Prostate gland (tissue), 2 donors: ENCODE measurements around the gene F2R. TPM values are rescaled to one million over a fixed set of nuclear protein-coding genes. Genes with fewer than 3 reads are reported as not detected.

Experiments
- DNase-seq: peaks from one replicate; pipeline ENCODE4 v3.0.0-alpha.2; 2019; ENCODE audit warnings: low spot score
- H3K27ac ChIP-seq, 2 donors: fragments of 200-600 bp; sonication (generic); 2 replicates each; pipeline ENCODE4 v1.5.1; 2017 to 2019
- H3K27me3 ChIP-seq: fragments of 200-600 bp; sonication (generic); replicated peaks from 2 replicates; pipeline ENCODE4 v1.5.1; 2019; ENCODE audit not compliant: insufficient read depth
- H3K36me3 ChIP-seq, 2 donors: fragments of 200-600 bp; sonication (generic); 1 replicate in 1 of 2; 2 replicates in 1 of 2; pipeline versions ENCODE4 v1.5.1 to v1.8.1; 2017 to 2019
- H3K4me1 ChIP-seq: fragments of 200-600 bp; sonication (generic); replicated peaks from 2 replicates; pipeline ENCODE4 v1.5.1; 2019
- H3K4me3 ChIP-seq, 2 donors: fragments of 200-600 bp; sonication (generic); 2 replicates each; pipeline ENCODE4 v1.5.1; 2017 to 2019
- H3K9me3 ChIP-seq: fragments of 200-600 bp; sonication (generic); 2 replicates; pipeline ENCODE4 v1.5.1; 2017
- POLR2A ChIP-seq: fragments of 450-650 bp; IDR thresholded peaks from one replicate; pipeline ENCODE4 v1.6.1; 2016; ENCODE audit warnings: antibody characterized with exemption, mild to moderate bottlenecking
- POLR2AphosphoS5 ChIP-seq: sonication (generic); formaldehyde crosslinking; IDR thresholded peaks from one replicate; pipeline ENCODE4 v1.6.1; 2017; ENCODE audit warnings: antibody characterized with exemption
- WGBS: methylation state at CpG from one replicate; pipeline ENCODE4 v1.1.5; 2018; 5-methylcytosine and 5-hydroxymethylcytosine counted together
- intact Hi-C: fragments of 100-400 bp; cut with DNase I; formaldehyde crosslinking; loops from one replicate; pipeline ENCODE4 v1.14.2; 2022
- total RNA-seq, 2 donors: library from RNA; depleted of rRNA; stranded (reverse); fragments of >200 nt; gene quantifications; one replicate each; pipeline ENCODE4 v1.1.0, GENCODE V29; 2016
- TF ChIP-seq, protein P1 (sequence below), 4 experiments: fragments of 200-600 bp in 2 of 4; fragments of 450-650 bp in 2 of 4; sonication (generic) in 2 of 4; IDR thresholded peaks; 1 replicate in 3 of 4; 2 replicates in 1 of 4; pipeline ENCODE4 v1.5.1; 2016 to 2019; ENCODE audit warnings: antibody characterized with exemption in 4 of 4, mild to moderate bottlenecking in 2 of 4, moderate library complexity in 2 of 4

F2R gene
- 10 to 100 TPM in 1 of 2 donors, 1 to 10 TPM in 1; 4.1 to 22.3 TPM for total RNA-seq

DNA sequence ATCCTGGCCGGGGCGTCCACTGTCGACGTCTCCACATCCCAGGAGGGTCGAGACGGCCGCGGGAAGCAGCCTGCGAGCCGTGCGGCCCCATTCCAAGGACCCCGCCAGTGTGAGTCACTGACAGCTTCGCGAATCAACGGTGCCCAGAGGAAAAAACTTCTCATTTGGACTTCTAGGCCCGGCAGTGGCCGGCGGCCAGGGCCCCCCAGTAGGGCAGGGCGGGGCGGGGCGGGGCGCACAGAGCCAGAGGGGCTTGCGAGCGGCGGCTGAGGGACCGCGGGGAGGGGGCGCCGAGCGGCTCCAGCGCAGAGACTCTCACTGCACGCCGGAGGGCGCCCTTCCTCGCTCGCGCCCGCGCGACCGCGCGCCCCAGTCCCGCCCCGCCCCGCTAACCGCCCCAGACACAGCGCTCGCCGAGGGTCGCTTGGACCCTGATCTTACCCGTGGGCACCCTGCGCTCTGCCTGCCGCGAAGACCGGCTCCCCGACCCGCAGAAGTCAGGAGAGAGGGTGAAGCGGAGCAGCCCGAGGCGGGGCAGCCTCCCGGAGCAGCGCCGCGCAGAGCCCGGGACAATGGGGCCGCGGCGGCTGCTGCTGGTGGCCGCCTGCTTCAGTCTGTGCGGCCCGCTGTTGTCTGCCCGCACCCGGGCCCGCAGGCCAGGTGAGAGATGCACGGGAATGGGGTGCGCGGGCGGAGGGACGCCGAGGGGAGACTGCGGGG lies at the start of gene F2R:
Gene F2R, plus strand, starts transcription at position 391 of the 720 bp plus-strand sequence. Its CDS starts 182 bp downstream, at position 573.
- peak within 1 kb of the TSS; percentile 62 to 71 for H3K4me3 ChIP-seq
- under 1% methylated on average over 82 of the region's 82 CpGs for WGBS
- intact Hi-C loops = no loop called here
- DNase-seq = peak; percentile 20
- H3K9me3 ChIP-seq = no peaks in the 10 kb centered on the region
- no peaks in the 10 kb centered on the region for H3K27me3 ChIP-seq
- TF ChIP-seq, protein P1, sequence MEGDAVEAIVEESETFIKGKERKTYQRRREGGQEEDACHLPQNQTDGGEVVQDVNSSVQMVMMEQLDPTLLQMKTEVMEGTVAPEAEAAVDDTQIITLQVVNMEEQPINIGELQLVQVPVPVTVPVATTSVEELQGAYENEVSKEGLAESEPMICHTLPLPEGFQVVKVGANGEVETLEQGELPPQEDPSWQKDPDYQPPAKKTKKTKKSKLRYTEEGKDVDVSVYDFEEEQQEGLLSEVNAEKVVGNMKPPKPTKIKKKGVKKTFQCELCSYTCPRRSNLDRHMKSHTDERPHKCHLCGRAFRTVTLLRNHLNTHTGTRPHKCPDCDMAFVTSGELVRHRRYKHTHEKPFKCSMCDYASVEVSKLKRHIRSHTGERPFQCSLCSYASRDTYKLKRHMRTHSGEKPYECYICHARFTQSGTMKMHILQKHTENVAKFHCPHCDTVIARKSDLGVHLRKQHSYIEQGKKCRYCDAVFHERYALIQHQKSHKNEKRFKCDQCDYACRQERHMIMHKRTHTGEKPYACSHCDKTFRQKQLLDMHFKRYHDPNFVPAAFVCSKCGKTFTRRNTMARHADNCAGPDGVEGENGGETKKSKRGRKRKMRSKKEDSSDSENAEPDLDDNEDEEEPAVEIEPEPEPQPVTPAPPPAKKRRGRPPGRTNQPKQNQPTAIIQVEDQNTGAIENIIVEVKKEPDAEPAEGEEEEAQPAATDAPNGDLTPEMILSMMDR (IDR thresholded peaks at IDR 0.05) = peak; percentile 20 to 50 (median 45)
- TF ChIP-seq POLR2AphosphoS5 = no peak
- H3K36me3 ChIP-seq = no peaks in the 10 kb centered on the region
- no peaks in the 10 kb centered on the region for H3K4me1 ChIP-seq
- peak within 1 kb of the TSS; percentile 55 to 68 for H3K27ac ChIP-seq

GRCh38 chr5:76667495-76667894 lies 48.4 kb upstream of the F2R start:
- intact Hi-C loops = no loop called here
- no peaks in the 10 kb centered on the region for H3K9me3 ChIP-seq
- TF ChIP-seq, protein P1 (IDR thresholded peaks at IDR 0.05) = no peak
- no peak for TF ChIP-seq POLR2A
- no peak for TF ChIP-seq POLR2AphosphoS5
- no peak for DNase-seq
- no peaks in the 10 kb centered on the region for H3K27me3 ChIP-seq
- H3K4me1 ChIP-seq = no peaks in the 10 kb centered on the region
- no peak overlapping the region for H3K4me3 ChIP-seq
- H3K36me3 ChIP-seq = no peaks in the 10 kb centered on the region
- no peak overlapping the region for H3K27ac ChIP-seq
- WGBS = 86% methylated on average over 2 of the region's 2 CpGs

GRCh38 chr5:76669245-76669644 lies 46.7 kb upstream of the F2R start:
- 94% methylated on average over 5 of the region's 5 CpGs for WGBS
- Histone ChIP-seq H3K27me3 (no peaks in the 10 kb centered on the region), H3K9me3 (no peaks in the 10 kb centered on the region), H3K4me1 (no peaks in the 10 kb centered on the region), H3K4me3 (no peak overlapping the region), H3K27ac (no peak overlapping the region), H3K36me3 (no peaks in the 10 kb centered on the region)
- intact Hi-C loops = no loop called here
- no peak for DNase-seq
- TF ChIP-seq, protein P1 (IDR thresholded peaks at IDR 0.05) = no peak
- TF ChIP-seq POLR2A (no peak), POLR2AphosphoS5 (no peak)

- H3K4me3 ChIP-seq = no peak overlapping the region
- intact Hi-C loops = no loop called here
Measured at GRCh38 chr5:76670508-76670907, 45.4 kb upstream of the F2R start.

More at GRCh38 chr5:76670508-76670907, 45.4 kb upstream of the F2R start:
- Histone ChIP-seq H3K27ac (no peak overlapping the region), H3K27me3 (no peaks in the 10 kb centered on the region), H3K9me3 (no peaks in the 10 kb centered on the region), H3K36me3 (no peaks in the 10 kb centered on the region), H3K4me1 (no peaks in the 10 kb centered on the region)
- TF ChIP-seq POLR2AphosphoS5 (no peak), POLR2A (no peak)
- TF ChIP-seq, protein P1 (IDR thresholded peaks at IDR 0.05) = no peak
- DNase-seq = no peak
- 83% methylated on average over 3 of the region's 3 CpGs for WGBS
